IPS DF 4.7 (cell line): Measurements from ENCODE around the gene SDR42E2.
"Not testable (repeated sequence)": the region's sequence is repeated elsewhere in the genome, so short reads cannot be mapped to it uniquely, and the experiment has no call there.

Experiments used
- DNase-seq: peaks from one replicate; pipeline ENCODE4 v3.0.0-alpha.2; 2013; ENCODE audit warnings: low spot score; ENCODE audit errors: extremely low read depth

Gene SDR42E2

GRCh38 chr16:22210854-22211253 lies 48.5 kb downstream of the SDR42E2 start:
- no peak for DNase-seq

GRCh38 chr16:22213236-22213635 lies 50.9 kb downstream of the SDR42E2 start:
- no peak for DNase-seq

- DNase-seq = no peak
Measured at GRCh38 chr16:22213801-22214200, 51.5 kb downstream of the SDR42E2 start.

GRCh38 chr16:22214402-22214801 lies 52.1 kb downstream of the SDR42E2 start:
- no peak for DNase-seq

- DNase-seq = no peak
Measured at GRCh38 chr16:22214889-22215288, 52.6 kb downstream of the SDR42E2 start.

GRCh38 chr16:22216191-22216831 lies 54.0 kb downstream of the SDR42E2 start:
- DNase-seq = no peak

GRCh38 chr16:22216832-22217225 lies 54.5 kb downstream of the SDR42E2 start:
- not testable (repeated sequence) for DNase-seq

GRCh38 chr16:22217890-22218730 lies 55.8 kb downstream of the SDR42E2 start:
- no peak for DNase-seq

GRCh38 chr16:22219389-22220068 lies 57.2 kb downstream of the SDR42E2 start:
- DNase-seq = no peak

- no peak for DNase-seq
Measured at GRCh38 chr16:22220069-22220440, 57.7 kb downstream of the SDR42E2 start.

GRCh38 chr16:22220714-22221113 lies 58.4 kb downstream of the SDR42E2 start:
- no peak for DNase-seq

- DNase-seq = no peak
Measured at GRCh38 chr16:22222006-22222405, 59.7 kb downstream of the SDR42E2 start.

- DNase-seq = no peak
Measured at GRCh38 chr16:22222998-22223397, 60.7 kb downstream of the SDR42E2 start.

- no peak for DNase-seq
Measured at GRCh38 chr16:22225060-22225459, 62.8 kb downstream of the SDR42E2 start.

- no peak for DNase-seq
Measured at GRCh38 chr16:22229889-22230288, 67.6 kb downstream of the SDR42E2 start.

- no peak for DNase-seq
Measured at GRCh38 chr16:22232277-22233036, 70.2 kb downstream of the SDR42E2 start.

- DNase-seq = no peak
Measured at GRCh38 chr16:22233037-22233372, 70.7 kb downstream of the SDR42E2 start.

GRCh38 chr16:22235839-22236745 lies 73.8 kb downstream of the SDR42E2 start:
- no peak for DNase-seq

GRCh38 chr16:22239131-22239805 lies 77.0 kb downstream of the SDR42E2 start:
- DNase-seq = no peak
